Endothelial cell (in vitro differentiated cells): ENCODE measurements around the gene BRI3. TPM values are rescaled to one million over a fixed set of nuclear protein-coding genes. Genes with fewer than 3 reads are reported as not detected.

Experiments used
- DNase-seq: peaks from one replicate; pipeline ENCODE4 v3.0.0; 2021; ENCODE audit warnings: low spot score
- H3K27ac Mint-ChIP-seq: one replicate; pipeline ENCODE4 v1.8.0; 2021; ENCODE audit warnings: mixed read lengths, inconsistent platforms; ENCODE audit not compliant: unreplicated experiment
- H3K27me3 Mint-ChIP-seq: one replicate; pipeline ENCODE4 v1.8.0; 2021; ENCODE audit warnings: mild to moderate bottlenecking, moderate library complexity, mixed read lengths, inconsistent platforms; ENCODE audit not compliant: unreplicated experiment
- H3K36me3 Mint-ChIP-seq: one replicate; pipeline ENCODE4 v1.8.0; 2021; ENCODE audit warnings: mild to moderate bottlenecking, low read depth, mixed read lengths, inconsistent platforms; ENCODE audit not compliant: unreplicated experiment
- H3K4me1 Mint-ChIP-seq: one replicate; pipeline ENCODE4 v1.8.0; 2021; ENCODE audit warnings: mild to moderate bottlenecking, mixed read lengths, inconsistent platforms; ENCODE audit not compliant: unreplicated experiment
- H3K4me3 Mint-ChIP-seq: one replicate; pipeline ENCODE4 v1.8.0; 2021; ENCODE audit warnings: mild to moderate bottlenecking, mixed read lengths, inconsistent platforms; ENCODE audit not compliant: unreplicated experiment
- H3K9me3 Mint-ChIP-seq: one replicate; pipeline ENCODE4 v1.8.0; 2021; ENCODE audit warnings: mixed read lengths, inconsistent platforms; ENCODE audit not compliant: unreplicated experiment
- CTCF ChIP-seq: fragments of 200-600 bp; sonication (generic); IDR thresholded peaks from one replicate; pipeline ENCODE4 v1.5.0; 2021; ENCODE audit warnings: antibody characterized with exemption; ENCODE audit not compliant: unreplicated experiment
- total RNA-seq: library from RNA; stranded (reverse); fragmentation: NEBNext Ultra II Directional; extraction: Animal tissue kit (Norgen Biotek cat#: 25700); gene quantifications from one replicate; pipeline ENCODE4 v1.2.1, GENCODE V29; 2021; ENCODE audit not compliant: unreplicated experiment

BRI3 gene
- total RNA-seq, 1 donor from 2014 or later: 300 TPM

- peaks cover 10% of the 10 kb centered on the region for H3K36me3 Mint-ChIP-seq
- H3K4me3 Mint-ChIP-seq: no peak overlapping the region
- no peaks in the 10 kb centered on the region for H3K4me1 Mint-ChIP-seq
- DNase-seq: no peak
- TF ChIP-seq CTCF: no peak
- H3K27ac Mint-ChIP-seq: no peak overlapping the region
- no peaks in the 10 kb centered on the region for H3K9me3 Mint-ChIP-seq
- H3K27me3 Mint-ChIP-seq: no peaks in the 10 kb centered on the region
These were observed 57.6 kb downstream of the BRI3 start for GRCh38 chr7:98339043-98339442.

- Mint-ChIP-seq H3K4me1 (no peaks in the 10 kb centered on the region), H3K4me3 (no peak overlapping the region), H3K27ac (no peak overlapping the region), H3K36me3 (peaks cover 10% of the 10 kb centered on the region), H3K27me3 (no peaks in the 10 kb centered on the region), H3K9me3 (no peaks in the 10 kb centered on the region)
- no peak for TF ChIP-seq CTCF
- DNase-seq: no peak
These were observed 59.6 kb downstream of the BRI3 start for GRCh38 chr7:98341106-98341505.

Other genes starting within 250 kb of the BRI3 start
- gene LMTK2, start 174.8 kb upstream of the BRI3 start, total RNA-seq: 32.5 TPM
- gene BHLHA15, start 70.2 kb upstream of the BRI3 start, total RNA-seq: 1.2 TPM
- 129 TPM for gene TECPR1, start 29.5 kb upstream of the BRI3 start, total RNA-seq
- 20.6 TPM for gene BAIAP2L1, start 119.4 kb downstream of the BRI3 start, total RNA-seq